SW 1271 (cell line): ENCODE data around the gene IMP4.

Source experiments
- DNase-seq, 2 experiments: peaks; one replicate each; lab custom pipeline; 2025; lab: John Stamatoyannopoulos, UW

Gene IMP4

DNA sequence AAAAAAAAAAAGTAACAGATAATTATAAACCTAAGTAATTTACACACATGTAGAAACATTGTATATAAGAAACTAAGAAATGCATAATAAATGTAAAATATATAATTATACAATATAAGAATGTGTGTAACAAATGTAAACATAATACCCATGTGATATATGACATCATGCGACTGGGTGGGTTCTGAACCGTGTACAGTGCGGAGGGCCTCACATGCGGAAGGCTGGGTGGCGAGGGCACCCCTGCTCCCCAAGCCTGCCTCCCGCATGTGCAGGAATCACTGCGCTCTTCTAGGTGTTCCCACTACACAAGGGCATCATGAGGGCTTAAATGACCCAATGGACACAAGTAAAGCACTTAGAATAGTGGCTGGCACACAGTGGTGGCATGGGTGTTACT lies 15.2 kb downstream of the IMP4 start:
- DNase-seq = no peak

DNA sequence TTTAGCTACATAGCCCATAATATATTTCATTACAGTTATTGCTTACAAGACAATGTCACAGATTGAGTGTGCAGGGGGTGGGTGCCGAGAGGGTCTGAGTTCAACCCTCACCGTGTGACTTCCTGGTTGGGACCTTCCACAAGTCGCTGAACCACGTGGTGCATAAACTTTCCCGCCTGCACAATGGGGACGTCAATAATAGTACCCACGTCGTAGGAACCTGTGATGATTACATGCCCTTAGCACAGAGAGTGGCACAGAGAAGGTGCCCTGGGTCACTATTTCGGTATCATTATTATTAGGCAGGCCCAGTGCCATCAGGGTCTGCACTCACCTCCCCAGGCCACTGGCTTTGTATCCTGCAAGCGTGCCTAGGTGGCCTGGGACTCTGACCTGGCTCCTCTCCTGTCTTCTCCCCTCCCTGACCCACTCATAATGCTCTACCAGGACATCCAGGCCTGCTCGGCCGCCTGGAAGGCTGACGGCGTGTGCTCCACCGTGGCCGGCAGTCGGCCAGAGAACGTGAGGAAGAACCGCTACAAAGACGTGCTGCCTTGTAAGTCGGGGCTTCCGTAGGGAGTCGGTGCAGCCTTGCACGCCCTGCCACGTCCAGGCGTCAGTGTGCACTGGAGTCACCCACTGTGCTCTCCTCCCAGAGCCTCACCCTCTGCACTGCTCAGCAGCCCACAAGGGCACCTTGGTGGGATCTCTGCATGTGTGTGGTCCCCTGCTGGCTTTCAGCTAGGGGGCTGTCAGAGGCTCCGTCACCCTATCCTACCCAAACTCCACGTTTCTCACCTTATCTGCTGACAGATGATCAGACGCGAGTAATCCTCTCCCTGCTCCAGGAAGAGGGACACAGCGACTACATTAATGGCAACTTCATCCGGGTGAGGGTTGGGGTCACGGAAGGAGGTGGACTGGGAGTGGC lies 16.0 kb downstream of the IMP4 start:
- DNase-seq = no peak

DNA sequence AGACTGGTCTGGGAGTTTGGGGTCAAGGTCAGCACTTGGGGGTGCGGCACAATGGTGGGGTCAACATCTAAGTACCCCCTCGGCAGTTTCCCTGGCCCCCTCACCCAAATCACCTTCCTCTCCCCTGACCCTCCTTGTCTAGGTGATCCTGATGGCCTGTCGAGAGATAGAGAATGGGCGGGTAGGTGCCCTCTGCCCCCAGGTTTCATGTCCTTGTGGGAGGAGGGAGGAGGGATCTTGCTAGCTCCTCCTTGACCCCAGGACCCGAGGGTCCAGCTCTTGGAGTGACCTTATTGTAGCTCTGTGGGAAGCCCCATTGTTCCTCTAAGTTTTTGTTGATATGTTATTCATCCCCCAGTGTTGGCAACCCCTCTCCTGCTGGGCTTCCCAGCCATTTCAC lies 16.8 kb downstream of the IMP4 start:
- no peak for DNase-seq

DNA sequence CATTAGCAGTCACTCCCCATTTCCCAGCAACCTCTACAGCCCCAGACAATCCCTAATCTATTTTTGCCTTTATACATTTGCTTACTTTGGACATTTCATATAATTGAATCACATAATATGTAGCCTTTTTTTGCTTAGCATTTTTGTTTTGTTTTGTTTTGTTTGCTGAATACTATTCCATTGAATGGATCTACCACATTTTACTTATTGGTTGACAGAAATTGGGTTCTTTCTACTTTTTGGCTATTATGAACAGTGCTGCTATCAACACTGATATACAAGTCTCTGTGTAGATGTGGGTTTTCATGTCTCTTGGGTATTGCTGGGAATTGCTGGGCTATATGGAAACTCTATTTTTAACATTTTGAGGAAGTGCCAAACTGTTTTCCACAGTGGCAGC lies 20.8 kb downstream of the IMP4 start:
- no peak for DNase-seq

DNA sequence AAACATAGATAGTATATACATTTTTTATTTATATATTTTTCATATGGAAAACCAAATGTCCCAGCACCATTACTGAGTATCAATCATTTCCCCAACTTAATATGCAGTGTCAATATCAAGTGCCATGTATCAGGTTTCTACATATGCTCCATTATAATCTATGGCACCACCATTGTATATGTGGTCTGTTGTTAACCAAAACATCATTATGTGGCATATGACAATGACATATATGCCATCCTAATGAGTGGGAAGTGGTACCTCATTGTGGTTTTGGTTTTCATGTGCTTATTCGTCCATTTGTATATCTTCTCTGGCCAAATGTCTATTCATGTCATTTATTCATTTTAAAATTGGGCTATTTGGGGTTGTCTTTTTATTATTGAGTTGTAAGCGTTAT lies 22.4 kb downstream of the IMP4 start:
- no peak for DNase-seq

DNA sequence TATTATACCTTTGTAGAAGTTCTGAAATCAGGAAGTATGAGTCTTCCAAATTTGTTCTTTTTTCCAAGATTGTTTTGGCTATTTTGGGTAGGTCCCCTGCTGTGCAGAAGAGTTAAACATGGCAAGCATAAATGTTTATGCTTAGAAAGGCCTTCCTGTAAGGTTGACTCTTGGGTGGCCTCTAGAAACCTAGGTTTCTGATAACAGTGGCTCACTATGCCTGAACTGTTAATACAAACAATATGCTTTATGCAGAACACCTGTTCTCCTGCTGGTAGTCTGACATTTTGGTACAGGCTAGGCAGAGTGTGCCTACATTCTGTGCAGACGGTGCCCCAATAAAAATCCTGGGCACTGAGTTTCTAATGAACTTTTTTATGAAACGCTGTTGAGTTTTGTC lies 23.3 kb downstream of the IMP4 start:
- no peak for DNase-seq

DNA sequence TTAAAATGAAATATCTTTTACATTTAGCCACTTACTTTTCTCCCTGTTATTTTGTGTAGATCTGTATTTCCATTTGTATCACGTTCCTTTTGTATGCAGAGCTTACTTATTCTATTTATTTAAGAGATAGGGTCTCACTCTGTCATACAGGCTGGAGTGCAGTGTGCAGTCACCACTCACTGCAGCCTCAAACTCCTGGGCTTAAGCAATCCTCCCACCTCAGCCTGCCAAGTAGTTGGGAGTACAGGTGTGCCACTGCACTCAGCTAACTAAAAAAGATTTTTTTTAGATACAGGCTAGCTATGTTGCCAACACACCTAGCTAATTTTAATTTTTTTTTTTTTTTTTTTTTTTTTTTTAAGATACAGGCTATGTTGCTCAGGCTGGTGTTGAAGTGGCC lies 24.0 kb downstream of the IMP4 start:
- DNase-seq = no peak

DNA sequence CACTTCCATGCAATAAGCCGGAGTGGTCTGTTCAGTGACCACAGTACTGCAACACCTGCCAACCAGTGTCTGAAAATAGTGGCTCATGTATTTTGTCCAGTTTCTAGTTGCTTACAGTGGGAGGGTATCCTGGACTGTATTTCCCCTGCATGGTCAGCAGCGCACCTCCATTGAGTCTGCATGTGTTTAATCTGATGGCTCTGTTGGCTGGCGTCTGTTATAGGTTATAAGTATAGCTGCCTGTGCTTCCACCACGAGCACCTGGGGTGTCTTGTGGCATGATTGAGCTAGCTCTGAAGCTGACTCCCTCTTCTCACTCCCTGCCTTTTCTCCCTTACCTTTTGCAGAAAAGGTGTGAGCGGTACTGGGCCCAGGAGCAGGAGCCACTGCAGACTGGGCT lies 26.1 kb downstream of the IMP4 start:
- no peak for DNase-seq

DNA sequence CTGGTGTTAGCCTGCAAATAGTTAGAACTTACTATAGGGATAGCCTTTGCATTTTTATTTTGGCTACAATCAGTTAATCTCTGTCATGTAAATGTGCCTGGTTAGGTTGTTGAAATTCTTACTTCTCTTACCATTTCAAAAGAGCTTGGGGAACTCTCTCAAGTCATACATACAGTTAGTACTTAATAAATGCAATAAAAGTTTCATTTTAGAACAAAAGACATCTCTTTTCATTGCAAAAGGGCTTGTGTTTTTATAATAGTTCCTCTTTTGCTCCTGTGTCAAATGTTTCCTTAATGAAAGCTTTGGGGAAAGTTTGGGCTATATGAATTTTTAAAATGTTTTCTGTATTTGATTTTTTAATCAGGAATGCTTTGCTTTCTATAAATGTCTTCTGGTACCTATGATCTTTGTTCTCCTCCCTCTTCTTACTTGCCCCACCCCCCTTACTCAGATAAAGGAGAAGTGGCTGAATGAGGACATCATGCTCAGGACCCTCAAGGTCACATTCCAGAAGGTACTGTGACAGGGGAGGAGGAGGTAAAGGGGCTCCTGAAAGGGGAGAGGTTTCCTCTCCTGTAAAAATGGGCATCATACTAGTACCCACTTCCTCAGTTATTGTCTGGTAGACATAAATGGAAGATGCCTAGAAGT lies 26.7 kb downstream of the IMP4 start:
- DNase-seq = no peak

DNA sequence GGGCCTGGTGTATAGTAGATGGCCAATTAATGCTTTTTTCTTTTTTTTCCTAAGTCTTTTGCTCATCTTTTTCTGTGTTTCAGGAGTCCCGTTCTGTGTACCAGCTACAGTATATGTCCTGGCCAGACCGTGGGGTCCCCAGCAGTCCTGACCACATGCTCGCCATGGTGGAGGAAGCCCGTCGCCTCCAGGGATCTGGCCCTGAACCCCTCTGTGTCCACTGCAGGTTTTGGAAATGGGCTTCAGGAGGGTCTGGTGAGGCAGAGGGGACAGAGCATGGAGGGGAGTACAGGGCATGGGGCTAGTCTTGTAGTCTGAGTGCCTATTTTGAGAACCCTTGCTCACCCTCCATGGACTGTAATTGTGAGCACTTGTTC lies 27.3 kb downstream of the IMP4 start:
- no peak for DNase-seq

DNA sequence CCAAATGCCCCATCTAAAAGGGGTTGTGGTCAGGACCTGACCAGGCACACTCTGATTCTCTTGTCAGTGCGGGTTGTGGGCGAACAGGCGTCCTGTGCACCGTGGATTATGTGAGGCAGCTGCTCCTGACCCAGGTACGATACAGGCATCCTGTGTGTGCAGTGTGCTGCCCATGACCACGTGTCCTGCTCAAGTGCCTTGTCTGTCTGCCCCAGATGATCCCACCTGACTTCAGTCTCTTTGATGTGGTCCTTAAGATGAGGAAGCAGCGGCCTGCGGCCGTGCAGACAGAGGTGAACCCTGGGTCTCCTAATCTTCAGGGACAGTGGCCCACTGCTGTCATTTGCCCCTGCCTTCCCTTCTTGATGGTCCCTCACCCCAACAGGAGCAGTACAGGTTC lies 27.8 kb downstream of the IMP4 start:
- no peak for DNase-seq

DNA sequence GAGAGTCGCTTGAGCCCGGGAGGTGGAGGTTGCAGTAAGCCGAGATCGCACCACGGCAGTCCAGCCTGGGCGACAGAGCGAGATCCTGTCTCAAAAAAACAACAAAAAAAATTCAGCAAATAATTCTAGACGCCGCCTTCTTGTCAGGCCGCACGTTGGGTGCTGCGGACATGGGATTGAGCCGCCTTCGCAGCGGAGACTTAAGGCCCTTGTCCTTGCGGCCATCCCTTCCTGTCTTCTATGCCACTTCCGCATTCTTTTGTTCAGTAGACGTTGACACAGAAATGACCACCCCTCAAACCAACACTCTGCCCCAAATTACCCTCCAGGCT lies 29.0 kb downstream of the IMP4 start:
- peak in 1 of 2 experiments; percentile 60 for DNase-seq

DNA sequence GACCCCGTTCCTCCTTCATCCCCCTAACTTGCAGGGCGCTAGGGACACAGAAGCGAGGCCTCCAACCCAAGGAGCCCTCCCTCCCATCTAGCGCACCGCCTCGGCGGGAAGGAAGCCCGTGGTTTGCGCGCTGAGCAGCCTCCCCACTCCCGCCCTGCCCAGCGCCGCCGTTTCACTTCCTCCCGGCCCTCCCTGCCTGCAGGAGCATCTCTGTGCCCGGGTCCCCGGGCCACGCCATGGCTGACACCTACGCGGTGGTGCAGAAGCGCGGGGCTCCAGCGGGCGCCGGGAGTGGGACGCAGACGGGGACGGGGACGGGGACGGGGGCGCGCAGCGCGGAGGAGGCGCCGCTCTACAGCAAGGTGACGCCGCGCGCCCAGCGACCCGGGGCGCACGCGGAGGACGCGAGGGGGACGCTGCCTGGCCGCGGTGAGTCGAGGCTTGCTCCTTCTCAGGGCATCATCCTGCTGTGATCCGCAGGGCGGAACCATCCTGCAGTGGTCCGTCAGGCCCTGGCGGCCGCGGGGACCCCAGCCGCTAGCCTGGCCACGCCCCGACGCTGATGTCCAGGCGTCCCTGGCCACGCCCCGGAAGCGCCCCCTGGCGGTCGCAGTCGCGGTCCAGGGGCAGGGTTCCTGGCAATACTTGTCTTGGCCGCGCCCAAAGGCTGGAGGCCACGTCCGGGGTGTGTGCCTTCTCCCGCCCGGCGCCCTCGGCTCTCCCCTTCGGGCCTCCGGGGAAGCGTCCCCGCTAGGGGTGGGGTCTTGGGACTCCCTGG lies 29.5 kb downstream of the IMP4 start:
- DNase-seq = peak; percentile 62 to 80

DNA sequence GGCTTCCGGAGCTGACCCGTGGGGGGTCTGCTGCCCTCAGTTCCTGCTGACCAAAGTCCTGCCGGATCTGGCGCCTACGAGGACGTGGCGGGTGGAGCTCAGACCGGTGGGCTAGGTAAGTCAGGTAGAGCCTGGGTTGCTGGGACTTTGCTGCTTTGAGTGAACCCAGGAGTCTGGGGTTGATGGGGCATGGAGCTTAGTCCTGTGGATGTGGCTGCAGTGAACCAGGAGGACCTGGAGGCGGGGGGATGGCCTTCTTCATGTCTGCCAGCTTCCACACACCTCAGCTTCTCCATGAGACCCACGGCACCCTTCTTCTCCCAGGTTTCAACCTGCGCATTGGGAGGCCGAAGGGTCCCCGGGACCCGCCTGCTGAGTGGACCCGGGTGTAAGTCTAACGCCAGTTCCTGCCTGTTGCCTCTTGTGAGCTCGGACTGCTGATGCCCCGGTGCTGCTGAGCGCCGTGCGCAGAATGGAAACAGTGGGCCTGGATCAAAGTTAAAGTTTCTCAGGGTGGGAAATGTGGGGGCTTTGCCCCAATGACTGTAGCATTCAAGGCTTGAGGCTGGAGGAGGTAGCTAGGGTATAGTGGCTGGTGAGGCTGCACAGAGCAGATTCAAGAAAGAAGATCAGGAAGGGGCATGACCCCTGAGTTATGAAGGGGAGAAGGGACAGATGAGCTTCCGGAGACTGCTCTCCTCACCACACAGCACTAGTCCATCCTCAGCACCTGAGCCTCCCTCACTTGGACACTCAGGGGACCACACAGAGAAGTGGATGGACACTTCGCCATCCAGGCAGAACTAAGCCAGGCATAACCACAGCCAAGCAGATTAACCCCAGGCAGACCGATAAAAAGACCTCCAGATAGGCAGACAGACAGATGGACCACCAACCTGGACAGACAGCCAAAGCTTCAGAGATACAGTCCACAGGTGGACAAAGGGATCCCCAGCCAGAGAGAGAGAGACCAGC lies 30.4 kb downstream of the IMP4 start:
- DNase-seq = no peak

DNA sequence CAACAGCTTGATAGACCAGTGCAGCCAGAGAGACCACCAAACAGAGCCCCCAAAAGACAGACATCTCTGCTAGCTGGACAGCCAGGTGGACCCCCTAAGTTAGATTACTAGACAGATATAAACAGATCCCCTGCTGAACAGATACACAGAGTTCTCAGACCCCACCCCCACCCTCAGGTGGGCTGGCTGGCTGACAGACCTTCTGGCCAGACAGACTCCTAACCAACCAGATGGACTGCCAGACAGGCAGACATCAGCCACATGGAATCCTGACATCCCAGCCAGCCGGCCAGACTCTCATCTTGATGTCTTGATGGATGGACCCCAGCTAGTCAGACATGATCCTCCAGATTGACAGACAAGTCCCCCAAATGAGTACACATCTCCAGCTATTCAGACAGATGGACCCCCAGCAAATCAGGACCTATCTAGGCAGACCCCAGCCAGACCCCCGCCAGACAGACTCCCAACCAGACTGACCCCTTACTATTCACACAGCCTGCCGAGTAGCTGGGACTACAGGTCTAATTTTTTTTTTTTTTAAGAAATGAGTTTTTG lies 31.2 kb downstream of the IMP4 start:
- no peak for DNase-seq

DNA sequence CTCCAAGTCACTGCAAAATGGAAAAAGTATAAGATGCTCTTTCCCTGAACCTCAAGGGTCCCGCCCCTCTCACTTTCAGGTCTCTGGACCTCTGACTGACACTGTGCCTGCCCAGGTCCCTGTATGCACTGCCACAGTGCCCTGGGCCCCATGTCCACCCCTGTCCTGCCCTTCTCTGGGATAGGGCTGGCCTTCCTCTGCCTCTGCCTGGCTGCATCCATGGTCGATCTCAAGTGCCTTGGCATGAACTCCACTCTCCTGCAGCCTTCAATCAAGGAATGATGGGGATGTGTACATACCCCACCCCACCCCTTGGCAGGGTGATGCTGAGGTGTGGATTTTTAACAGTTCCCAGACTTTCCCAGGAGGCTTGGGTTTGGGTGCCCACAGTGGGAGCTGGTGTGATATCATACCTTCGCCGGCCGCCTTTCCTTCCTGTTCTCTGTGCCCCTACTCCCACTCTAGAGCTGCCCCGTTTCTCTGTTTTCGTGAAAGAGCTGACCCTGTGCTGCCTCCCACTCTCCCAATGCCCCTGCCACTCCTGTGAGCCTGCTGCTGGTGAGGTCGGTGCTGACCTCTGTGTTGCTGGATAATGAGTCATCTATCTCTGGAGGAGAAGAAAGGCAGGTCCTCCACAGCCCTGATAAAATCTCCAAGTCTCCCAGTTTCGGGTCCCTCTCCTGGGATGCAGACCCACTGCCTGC lies 32.0 kb downstream of the IMP4 start:
- no peak for DNase-seq

DNA sequence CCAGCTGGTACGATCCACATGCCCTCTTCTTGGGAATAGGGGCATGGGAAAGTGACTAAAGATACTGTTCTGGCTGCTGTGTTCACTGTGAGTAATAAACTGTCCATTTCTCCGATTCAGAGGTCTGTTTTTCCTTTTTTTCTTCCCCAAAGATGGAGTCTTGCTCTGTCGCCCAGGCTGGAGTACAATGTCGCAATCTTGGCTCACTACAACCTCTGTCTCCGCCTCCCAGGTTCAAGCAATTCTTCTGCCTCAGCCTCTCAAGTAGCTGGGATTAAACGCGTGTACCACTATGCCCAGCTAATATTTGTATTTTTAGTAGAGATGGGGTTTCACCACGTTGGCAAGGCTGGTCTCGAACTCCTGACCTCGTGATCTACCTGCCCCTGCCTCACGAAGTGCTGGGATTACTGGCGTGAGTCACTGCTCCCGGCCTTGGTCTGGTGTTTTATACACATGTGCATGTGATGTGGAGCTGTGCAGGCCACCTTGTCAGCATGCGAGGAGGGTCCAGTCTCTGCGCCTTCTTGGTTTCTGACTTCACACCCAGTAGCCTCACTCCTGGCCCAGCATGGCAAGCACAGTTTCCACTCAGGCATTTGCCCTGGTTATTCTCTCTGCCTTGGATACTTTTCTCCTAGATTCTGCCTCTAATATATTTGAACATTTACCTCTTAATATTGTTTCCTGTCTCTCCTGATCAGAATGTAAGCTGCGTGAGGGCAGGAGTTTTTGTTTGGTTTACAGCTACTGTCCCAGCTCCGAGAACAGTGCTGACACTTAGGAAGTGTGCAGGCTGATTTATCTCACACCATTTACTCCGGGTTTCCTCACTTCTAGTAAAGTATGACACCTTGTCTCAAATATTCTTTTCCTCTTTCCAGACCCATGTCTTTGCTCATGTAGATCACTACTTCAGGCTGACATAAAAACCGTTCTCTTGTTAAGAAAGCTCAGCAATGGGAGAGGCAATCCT lies 32.9 kb downstream of the IMP4 start:
- no peak for DNase-seq

DNA sequence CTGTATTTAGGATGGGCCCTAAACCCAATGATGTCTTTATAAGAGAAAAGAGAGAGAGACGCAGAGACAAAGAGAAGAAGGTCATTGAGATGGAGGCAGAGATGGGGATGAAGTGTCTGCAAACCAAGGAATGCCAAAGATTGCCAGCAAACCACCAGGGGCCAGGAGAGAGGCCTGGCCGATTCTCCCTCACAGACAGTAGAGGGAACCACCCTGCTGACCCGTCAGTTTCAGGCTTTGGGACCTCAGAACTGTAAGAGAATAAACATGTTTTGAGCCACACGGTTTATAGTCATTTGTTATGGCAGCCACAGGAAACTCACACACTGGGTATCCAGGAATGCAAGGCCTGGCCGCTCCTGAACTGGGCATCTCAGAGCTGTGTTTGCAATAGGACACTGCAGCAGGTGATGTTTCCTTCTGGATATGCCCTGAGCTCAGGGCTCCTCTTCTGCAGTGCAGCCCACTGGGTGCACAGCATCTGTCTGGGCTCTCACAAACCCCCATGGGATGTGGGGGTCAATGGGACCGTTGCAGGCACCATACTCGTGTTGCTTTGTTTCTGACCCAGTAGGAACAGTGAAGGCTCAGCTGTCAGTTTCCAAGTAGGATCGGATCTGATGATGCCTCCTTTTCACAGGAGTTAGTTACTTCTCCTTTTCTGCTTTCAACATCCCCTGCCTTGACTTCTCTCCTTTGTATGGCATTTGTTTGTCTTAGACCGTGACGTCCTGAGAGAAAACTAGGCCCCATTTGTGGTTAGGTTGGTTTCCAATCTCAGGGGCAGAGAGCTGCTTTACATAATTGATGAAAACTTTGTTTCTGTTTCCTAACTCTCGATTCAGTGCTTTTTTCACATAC lies 34.0 kb downstream of the IMP4 start:
- peak in 1 of 2 experiments; percentile 5 for DNase-seq

DNA sequence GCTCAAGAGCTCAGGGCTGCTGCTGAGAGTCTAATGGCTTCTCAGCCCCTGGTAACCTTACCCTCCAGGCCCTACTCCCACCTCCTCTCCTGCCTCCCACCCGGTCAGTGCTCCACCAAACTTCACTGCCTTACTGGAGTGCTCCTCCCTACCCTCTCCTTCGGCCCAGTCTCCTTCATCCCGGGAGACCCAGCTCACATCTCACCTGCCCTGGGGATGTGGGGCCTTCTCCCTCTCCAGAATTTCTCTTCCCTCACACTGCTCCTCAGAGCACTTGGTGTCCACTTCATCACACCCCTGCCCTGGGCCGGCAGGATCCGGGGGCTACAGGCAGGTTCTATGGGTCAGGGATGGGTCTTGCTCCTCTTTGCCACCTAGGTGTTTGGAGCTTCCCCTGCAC lies 34.8 kb downstream of the IMP4 start:
- no peak for DNase-seq
